Endothelial cell (in vitro differentiated cells): ENCODE results near the gene JMJD8. TPM values are rescaled to one million over a fixed set of nuclear protein-coding genes. Genes with fewer than 3 reads are reported as not detected.
A peak's percentile ranks its signal among the peaks of the same experiment; 100 is the strongest.

Source experiments
- DNase-seq: peaks from one replicate; pipeline ENCODE4 v3.0.0; 2021; ENCODE audit warnings: low spot score
- H3K27ac Mint-ChIP-seq: one replicate; pipeline ENCODE4 v1.8.0; 2021; ENCODE audit warnings: mixed read lengths, inconsistent platforms; ENCODE audit not compliant: unreplicated experiment
- H3K27me3 Mint-ChIP-seq: one replicate; pipeline ENCODE4 v1.8.0; 2021; ENCODE audit warnings: mild to moderate bottlenecking, moderate library complexity, mixed read lengths, inconsistent platforms; ENCODE audit not compliant: unreplicated experiment
- H3K36me3 Mint-ChIP-seq: one replicate; pipeline ENCODE4 v1.8.0; 2021; ENCODE audit warnings: mild to moderate bottlenecking, low read depth, mixed read lengths, inconsistent platforms; ENCODE audit not compliant: unreplicated experiment
- H3K4me1 Mint-ChIP-seq: one replicate; pipeline ENCODE4 v1.8.0; 2021; ENCODE audit warnings: mild to moderate bottlenecking, mixed read lengths, inconsistent platforms; ENCODE audit not compliant: unreplicated experiment
- H3K4me3 Mint-ChIP-seq: one replicate; pipeline ENCODE4 v1.8.0; 2021; ENCODE audit warnings: mild to moderate bottlenecking, mixed read lengths, inconsistent platforms; ENCODE audit not compliant: unreplicated experiment
- H3K9me3 Mint-ChIP-seq: one replicate; pipeline ENCODE4 v1.8.0; 2021; ENCODE audit warnings: mixed read lengths, inconsistent platforms; ENCODE audit not compliant: unreplicated experiment
- CTCF ChIP-seq: fragments of 200-600 bp; sonication (generic); IDR thresholded peaks from one replicate; pipeline ENCODE4 v1.5.0; 2021; ENCODE audit warnings: antibody characterized with exemption; ENCODE audit not compliant: unreplicated experiment
- total RNA-seq: library from RNA; stranded (reverse); fragmentation: NEBNext Ultra II Directional; extraction: Animal tissue kit (Norgen Biotek cat#: 25700); gene quantifications from one replicate; pipeline ENCODE4 v1.2.1, GENCODE V29; 2021; ENCODE audit not compliant: unreplicated experiment

JMJD8 gene
- total RNA-seq, 1 donor from 2014 or later: 31.6 TPM

GRCh38 chr16:711548-712320, 27.6 kb upstream of the JMJD8 start:
- TF ChIP-seq CTCF: peak; percentile 82
- Mint-ChIP-seq H3K27ac (no peak overlapping the region), H3K4me1 (no peaks in the 10 kb centered on the region), H3K4me3 (no peak overlapping the region), H3K9me3 (no peaks in the 10 kb centered on the region), H3K36me3 (no peaks in the 10 kb centered on the region), H3K27me3 (peaks cover 25% of the 10 kb centered on the region)
- peak; percentile 92 for DNase-seq

- H3K4me3 Mint-ChIP-seq: no peak overlapping the region
- no peak overlapping the region for H3K27ac Mint-ChIP-seq
- peaks cover 27% of the 10 kb centered on the region for H3K27me3 Mint-ChIP-seq
- TF ChIP-seq CTCF: no peak
- no peaks in the 10 kb centered on the region for H3K9me3 Mint-ChIP-seq
- no peaks in the 10 kb centered on the region for H3K4me1 Mint-ChIP-seq
- H3K36me3 Mint-ChIP-seq: no peaks in the 10 kb centered on the region
- no peak for DNase-seq
These were observed 26.9 kb upstream of the JMJD8 start for GRCh38 chr16:711084-711483.

GRCh38 chr16:710500-711075, 26.5 kb upstream of the JMJD8 start:
- no peaks in the 10 kb centered on the region for H3K4me1 Mint-ChIP-seq
- DNase-seq: no peak
- TF ChIP-seq CTCF: no peak
- H3K4me3 Mint-ChIP-seq: no peak overlapping the region
- peaks cover 27% of the 10 kb centered on the region for H3K27me3 Mint-ChIP-seq
- no peaks in the 10 kb centered on the region for H3K36me3 Mint-ChIP-seq
- no peaks in the 10 kb centered on the region for H3K9me3 Mint-ChIP-seq
- H3K27ac Mint-ChIP-seq: no peak overlapping the region

GRCh38 chr16:709566-710499, 25.7 kb upstream of the JMJD8 start:
- no peak for DNase-seq

More at GRCh38 chr16:709566-710499, 25.7 kb upstream of the JMJD8 start:
- Mint-ChIP-seq H3K36me3 (no peaks in the 10 kb centered on the region), H3K27ac (no peak overlapping the region), H3K27me3 (peaks cover 27% of the 10 kb centered on the region), H3K4me3 (no peak overlapping the region), H3K9me3 (no peaks in the 10 kb centered on the region), H3K4me1 (no peaks in the 10 kb centered on the region)
- TF ChIP-seq CTCF: no peak
